ENCODE measurements around the gene OR2T11.
"Not testable (repeated sequence)": the region's sequence is repeated elsewhere in the genome, so short reads cannot be mapped to it uniquely, and the experiment has no call there.

Gene OR2T11

GRCh38 chr1:248618119-248618518, 16.8 kb downstream of the OR2T11 start:
- DNase-seq, result no peak

- DNase-seq, result no peak
These were observed 21.1 kb downstream of the OR2T11 start for GRCh38 chr1:248613742-248614141.

- DNase-seq, result no peak
These were observed 22.9 kb downstream of the OR2T11 start for GRCh38 chr1:248611883-248612414.

GRCh38 chr1:248610301-248610700, 24.6 kb downstream of the OR2T11 start:
- DNase-seq, result no peak

GRCh38 chr1:248599396-248599795, 35.5 kb downstream of the OR2T11 start:
- DNase-seq, result no peak

- DNase-seq, result no peak
These were observed 37.3 kb downstream of the OR2T11 start, which contains the start of gene OR2T10 for GRCh38 chr1:248597589-248597988. Gene OR2T10, minus strand, starts transcription at chr1:248597700. Its CDS starts 3,932 bp downstream, at chr1:248593768.

GRCh38 chr1:248596615-248597014, 38.3 kb downstream of the OR2T11 start:
- no peak for DNase-seq

- DNase-seq, result no peak
These were observed 41.7 kb downstream of the OR2T11 start for GRCh38 chr1:248593226-248593625.

- DNase-seq, result no peak
These were observed 42.2 kb downstream of the OR2T11 start for GRCh38 chr1:248592655-248593054.

GRCh38 chr1:248590055-248590454, 44.8 kb downstream of the OR2T11 start:
- no peak for DNase-seq

- DNase-seq, result no peak
These were observed 45.6 kb downstream of the OR2T11 start for GRCh38 chr1:248589334-248589733.

GRCh38 chr1:248585266-248585665, 49.6 kb downstream of the OR2T11 start:
- no peak for DNase-seq

GRCh38 chr1:248576260-248576980, 58.5 kb downstream of the OR2T11 start:
- DNase-seq, result no peak

- not testable (repeated sequence) for DNase-seq
These were observed 60.2 kb downstream of the OR2T11 start, which contains the start of gene OR2T34 for GRCh38 chr1:248574657-248575056. Gene OR2T34, minus strand, starts transcription at chr1:248574757. Its CDS starts 0 bp downstream, at chr1:248574757.

GRCh38 chr1:248573856-248574255, 61.0 kb downstream of the OR2T11 start:
- not testable (repeated sequence) for DNase-seq

Measured in central memory CD4-positive, alpha-beta T cell (primary cell).